Measurements from ENCODE around the gene PTPN11.
"Not testable (repeated sequence)": the region's sequence is repeated elsewhere in the genome, so short reads cannot be mapped to it uniquely, and the experiment has no call there.

PTPN11 gene

DNA sequence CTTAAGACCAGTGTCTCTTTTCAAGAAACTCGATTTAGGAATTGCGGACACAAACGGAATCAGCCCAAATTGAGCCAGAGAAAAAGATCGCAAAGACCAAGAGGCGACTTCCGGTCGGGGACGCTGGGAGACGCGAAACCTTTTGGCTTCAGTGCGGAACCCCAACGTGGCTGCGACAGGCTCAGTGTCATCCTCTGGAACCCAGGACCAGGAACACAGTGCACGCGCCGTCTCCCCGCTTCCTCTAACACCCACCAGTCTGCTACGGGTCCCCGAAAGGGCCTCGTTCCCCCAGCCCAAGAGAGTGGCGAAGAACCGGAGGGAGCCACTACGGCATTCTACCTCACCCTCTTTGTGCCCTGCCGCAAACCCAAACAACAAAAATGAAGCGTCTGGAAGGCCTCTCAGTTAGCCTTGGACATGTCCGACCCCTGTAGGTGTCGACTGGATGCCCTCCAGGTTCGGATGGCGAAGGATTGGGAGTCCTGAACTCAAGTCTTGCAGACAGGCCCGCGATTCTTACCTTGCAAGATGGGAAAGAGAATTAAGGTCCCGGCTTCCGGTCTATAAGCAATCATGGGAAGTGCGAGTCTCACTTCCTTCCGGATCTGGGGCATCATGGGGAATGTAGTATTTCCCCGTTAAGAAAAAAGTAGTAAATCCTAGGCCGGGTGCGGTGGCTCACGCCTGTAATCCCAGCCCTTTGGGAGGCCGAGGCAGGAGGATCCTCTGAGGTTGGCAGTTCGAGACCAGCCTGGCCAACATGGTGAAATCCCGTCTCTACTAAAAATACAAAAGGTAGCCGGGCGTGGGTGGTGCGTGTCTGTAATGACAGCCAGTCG lies 9.5 kb upstream of the PTPN11 start, which contains the start of gene RPL6:
TSS of gene RPL6 (minus strand) at position 542 of the 842 bp plus-strand sequence. CDS start 949 bp downstream, outside the sequence.
- DNase-seq (ENCODE audit: low read depth in 2 of 2) = peak; percentile 71

GRCh38 chr12:112409906-112410244 lies 8.9 kb upstream of the PTPN11 start:
- no peak for DNase-seq (ENCODE audit: low read depth in 2 of 2)

DNA sequence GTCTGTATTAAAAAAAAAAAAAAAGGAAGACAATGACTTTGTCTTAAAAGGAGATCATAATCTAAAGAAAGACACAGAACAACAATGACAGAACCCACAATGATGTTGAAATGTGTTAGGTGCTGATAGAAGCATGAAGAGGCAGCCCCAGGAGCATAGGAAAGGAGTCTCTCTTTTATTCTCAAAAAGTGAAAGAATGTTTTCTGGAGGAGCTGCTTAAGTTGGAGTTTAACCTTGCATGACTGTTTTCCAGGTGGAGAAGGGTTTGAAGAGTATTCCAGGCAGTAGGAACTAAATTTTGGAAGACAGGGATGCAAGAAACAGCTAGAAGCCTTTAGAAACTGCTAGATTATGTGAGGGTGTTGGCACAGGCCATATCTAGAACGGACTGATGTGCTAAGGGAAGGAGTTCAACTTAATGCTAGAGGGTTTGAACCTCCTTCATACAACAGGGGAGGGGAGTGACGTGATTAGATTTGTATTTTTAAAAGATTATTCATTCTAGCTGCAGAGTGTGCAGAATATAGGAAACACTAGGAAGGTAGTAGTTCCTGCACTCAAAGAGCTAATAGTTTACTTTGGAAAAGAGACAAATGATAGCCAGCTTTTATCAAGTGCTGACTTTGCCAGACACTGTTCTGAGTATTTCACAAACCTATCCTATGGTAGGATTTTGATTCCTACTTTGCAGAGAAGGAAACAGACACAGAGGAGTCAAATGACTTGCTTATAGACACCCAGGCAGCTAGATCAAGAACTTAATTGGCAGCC lies 4.7 kb upstream of the PTPN11 start:
- DNase-seq (ENCODE audit: low read depth in 2 of 2) = no peak

- not testable (repeated sequence) for DNase-seq (ENCODE audit: low read depth in 2 of 2)
Measured at GRCh38 chr12:112415457-112415856, 3.3 kb upstream of the PTPN11 start.

DNA sequence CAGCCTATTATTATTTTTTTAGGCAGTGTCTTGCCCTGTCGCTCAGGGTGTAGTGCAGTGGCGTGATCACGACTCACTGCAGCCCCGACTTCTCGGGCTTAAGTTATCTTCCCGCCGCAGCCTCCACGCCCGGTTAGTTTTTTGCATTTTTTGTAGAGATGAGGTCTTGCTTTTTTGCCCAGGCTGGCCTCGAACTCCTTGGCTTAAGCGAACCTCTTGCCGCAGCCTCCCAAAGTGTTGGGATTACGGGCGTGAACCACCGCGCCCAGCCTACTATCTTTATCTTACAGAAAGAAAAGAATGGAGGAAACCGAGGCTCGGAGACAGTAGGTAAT lies 507 bp upstream of the PTPN11 start:
- DNase-seq (ENCODE audit: low read depth in 2 of 2) = no peak

DNA sequence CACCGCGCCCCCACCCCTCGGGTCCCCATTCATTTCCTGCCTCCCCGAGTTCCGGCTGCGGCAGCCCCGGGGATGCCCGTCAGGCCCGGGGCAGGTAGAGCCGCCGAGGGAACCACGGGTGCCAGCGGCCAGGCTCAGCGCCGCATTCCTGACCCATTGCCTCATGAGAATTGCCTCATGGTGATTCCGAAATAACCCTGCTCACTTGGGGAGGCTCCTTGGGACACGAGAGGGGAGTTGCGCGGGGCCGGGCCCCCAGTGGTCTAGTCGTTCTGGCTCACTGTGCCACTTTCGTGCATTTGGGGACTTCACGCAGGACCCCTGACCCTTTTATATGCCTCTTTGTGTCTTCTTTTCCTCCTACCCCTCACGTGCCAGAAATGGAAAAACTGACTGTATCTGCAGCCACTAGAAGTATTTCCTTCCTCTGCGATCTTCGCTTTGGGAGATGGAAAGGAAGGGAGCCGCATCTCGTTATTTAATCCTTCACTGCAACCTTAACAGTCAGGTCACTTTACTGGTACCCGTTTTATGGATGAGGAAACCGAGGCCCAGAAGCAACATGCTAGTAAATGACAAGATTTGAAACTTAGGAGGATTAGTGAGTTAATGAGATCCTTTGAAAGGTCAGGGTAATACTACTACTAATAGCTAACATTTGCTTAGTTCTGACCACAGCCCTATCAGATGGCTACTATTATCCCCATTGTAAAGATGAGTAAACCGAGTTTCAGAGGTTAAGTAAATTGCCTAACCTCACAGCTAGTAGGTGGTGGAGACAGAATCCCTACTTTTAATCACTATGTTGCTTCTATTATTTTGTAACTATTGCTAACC lies 768 bp downstream of the PTPN11 start:
- peak in 1 of 2 donors; percentile 23 for DNase-seq (ENCODE audit: low read depth in 2 of 2)

DNA sequence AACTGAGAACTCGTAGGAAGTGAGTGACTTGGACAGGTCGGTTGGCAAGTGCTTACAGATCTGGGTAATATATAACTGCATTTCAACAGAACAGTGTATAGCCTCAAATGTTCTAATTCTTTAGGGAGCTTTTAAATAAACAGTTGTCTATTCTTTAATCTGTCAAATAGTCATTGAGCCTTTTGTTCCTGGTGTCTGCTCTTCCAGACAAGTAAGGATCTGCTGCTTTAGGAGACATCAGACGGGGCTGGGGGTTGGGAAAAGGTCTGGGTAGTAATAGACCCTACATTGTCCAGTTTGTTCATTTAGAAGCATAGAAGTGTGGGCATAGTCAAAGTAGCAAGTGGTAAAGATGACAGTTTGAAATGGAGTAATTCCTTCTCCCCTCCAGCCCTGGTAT lies 2.0 kb downstream of the PTPN11 start:
- DNase-seq (ENCODE audit: low read depth in 2 of 2) = no peak

DNA sequence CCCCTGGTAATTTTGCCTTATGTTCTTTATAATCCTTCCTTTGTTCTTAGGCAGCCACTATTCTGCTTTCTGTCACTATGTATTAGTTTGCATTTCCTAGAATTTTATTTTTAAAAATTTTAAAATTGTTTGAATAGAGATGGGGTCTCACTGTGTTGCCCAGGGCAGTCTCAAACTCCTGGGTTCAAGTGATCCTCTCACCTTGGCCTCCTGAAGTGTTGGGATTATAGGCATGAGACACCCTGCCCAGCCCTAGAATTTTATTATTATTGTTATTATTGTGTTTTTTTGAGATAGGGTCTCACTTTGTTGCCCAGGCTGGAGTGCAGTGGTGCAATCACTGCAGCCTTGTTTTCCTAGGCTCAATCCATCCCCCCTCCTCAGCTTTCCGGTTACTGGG lies 2.6 kb downstream of the PTPN11 start:
- no peak for DNase-seq (ENCODE audit: low read depth in 2 of 2)

- no peak for DNase-seq (ENCODE audit: low read depth in 2 of 2)
Measured at GRCh38 chr12:112422531-112422930, 3.8 kb downstream of the PTPN11 start.

GRCh38 chr12:112424126-112424525 lies 5.4 kb downstream of the PTPN11 start:
- DNase-seq (ENCODE audit: low read depth in 2 of 2) = no peak

DNA sequence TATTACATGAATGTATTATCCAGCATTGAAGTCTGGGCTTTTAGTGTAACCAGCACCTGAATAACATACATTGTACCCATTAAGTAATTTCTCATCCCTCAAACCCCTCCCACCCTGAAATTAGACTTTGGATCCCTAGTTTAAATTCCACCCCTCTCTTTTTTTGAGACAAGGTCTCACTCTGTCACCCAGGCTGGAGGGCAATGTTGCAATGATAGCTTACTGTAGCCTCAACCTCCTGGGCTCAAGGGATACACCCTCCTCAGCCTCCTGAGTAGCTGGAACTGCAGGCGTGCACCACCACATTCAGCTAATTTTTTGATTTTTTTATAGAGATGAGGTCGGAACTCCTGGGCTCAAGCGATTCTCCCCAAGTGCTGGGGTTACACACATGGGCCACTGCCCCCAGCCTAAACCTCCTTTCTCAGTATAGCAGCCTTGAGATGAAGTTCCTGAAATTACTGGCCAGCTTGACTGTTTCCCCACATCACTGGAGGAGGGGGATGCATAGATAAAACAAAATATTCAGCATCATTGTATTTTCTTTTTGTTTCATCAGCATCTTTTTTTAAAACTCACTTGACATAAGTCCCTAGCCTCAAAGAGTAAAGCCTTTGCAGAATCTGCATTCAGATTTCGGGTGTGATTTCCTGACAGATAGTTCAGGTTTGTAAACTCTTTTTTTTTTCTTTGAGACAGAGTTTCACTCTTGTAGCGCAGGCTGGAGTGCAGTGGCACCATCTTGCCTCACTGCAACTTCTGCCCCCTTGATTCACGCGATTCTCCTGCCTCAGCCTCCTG lies 7.0 kb downstream of the PTPN11 start:
- no peak for DNase-seq (ENCODE audit: low read depth in 2 of 2)

DNA sequence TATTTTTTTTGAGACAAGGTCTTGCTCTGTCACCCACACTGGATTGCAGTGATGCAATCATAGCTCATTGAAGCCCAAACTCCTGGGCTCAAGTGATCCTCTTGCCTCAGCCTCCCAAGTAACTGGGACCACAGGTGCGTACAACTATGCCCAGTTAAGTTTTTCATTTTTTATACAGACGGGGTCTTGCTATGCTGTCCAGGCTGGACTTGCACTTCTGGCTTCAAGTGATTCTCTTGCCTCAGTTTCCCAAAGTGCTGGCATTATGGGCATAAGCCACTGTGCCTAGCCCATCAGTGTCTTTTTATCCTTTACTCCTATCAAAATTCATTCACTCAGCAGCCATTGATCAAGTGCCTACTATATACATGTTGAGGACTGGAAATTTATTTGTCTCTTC lies 9.0 kb downstream of the PTPN11 start:
- DNase-seq (ENCODE audit: low read depth in 2 of 2) = no peak

GRCh38 chr12:112430929-112431328 lies 12.2 kb downstream of the PTPN11 start:
- DNase-seq (ENCODE audit: low read depth in 2 of 2) = peak in 1 of 2 donors; percentile 7

GRCh38 chr12:112431965-112432364 lies 13.2 kb downstream of the PTPN11 start:
- no peak for DNase-seq (ENCODE audit: low read depth in 2 of 2)

- DNase-seq (ENCODE audit: low read depth in 2 of 2) = no peak
Measured at GRCh38 chr12:112433551-112433950, 14.8 kb downstream of the PTPN11 start.

- not testable (repeated sequence) for DNase-seq (ENCODE audit: low read depth in 2 of 2)
Measured at GRCh38 chr12:112438645-112439044, 19.9 kb downstream of the PTPN11 start.

DNA sequence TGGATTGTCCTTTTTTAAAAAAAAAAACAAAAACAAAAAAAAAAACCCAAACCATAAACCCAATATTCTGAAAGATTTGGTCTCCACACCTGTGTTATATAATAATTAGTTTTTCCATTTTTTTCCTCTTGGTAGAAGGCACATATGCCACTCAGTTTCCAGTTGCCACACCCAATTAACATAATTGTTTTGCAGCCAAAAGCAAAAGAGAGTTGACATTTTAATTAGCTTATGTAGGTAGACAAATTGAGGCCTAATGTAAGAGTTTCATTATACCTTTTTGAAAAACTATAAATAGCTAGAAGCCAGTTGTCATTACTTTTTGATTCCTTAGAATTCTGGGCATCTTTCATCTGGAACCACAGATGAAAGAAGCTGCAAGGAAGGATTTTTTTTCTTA lies 21.0 kb downstream of the PTPN11 start:
- no peak for DNase-seq (ENCODE audit: low read depth in 2 of 2)

DNA sequence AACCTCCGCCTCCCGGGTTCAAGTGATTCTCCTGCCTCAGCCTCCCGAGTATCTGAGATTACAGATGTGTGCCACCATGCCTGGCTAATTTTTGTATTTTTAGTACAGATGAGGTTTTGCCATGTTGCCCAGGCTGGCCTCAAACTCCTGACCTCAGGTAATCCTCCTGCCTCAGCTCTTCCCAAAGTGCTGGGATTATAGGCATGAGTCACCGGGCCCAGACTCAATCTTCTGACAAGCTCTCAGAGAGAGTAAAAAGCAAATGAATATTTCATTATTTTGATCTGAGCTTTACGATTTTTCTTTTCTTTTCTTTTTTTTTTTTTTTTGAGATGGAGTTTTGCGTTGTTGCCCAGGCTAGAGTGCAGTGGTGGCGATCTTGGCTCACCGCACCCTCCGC lies 21.9 kb downstream of the PTPN11 start:
- DNase-seq (ENCODE audit: low read depth in 2 of 2) = not testable (repeated sequence)

- no peak for DNase-seq (ENCODE audit: low read depth in 2 of 2)
Measured at GRCh38 chr12:112443916-112444315, 25.2 kb downstream of the PTPN11 start.

- no peak for DNase-seq (ENCODE audit: low read depth in 2 of 2)
Measured at GRCh38 chr12:112446008-112446725, 27.4 kb downstream of the PTPN11 start.

DNA sequence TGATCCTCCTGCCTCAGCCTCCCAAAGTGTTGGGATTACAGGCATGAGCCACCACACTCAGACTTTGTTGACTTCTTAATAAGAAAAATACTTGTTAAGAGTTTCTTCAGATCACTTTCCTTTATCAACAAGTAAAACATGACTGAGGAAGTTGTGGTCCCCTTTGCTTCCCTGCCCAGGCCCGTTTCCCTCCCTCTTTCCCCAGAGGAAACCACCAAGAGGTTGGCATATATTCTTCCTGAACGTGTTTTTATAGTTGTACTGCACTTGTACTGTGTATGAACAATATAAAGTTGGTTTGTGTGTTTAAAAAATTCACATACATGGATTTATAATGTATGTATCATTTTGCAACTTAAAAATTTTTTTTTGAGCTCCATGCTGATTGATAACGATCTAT lies 28.4 kb downstream of the PTPN11 start:
- DNase-seq (ENCODE audit: low read depth in 2 of 2) = no peak

All from stimulated activated CD4-positive, alpha-beta T cell treated with anti-CD3 and anti-CD28 coated beads, Interleukin-15, amount 100 ng/mL, for 48 hours (primary cell).